SK-N-SH treated with all-trans-retinoic acid at 6 μM for 48 hours (cell line): ENCODE results near the gene TUBB4B.

Experiments used
- ATAC-seq: fragments of 200-7000 bp; cut with Tn5 transposase; 3 replicates; pipeline ENCODE4 v1.9.1; 2020; ENCODE audit warnings: mild to moderate bottlenecking, moderate library complexity
- ARNTL ChIP-seq: fragments of 450-650 bp; formaldehyde crosslinking; IDR thresholded peaks from 2 replicates; pipeline ENCODE4 v1.5.0; 2020; ENCODE audit warnings: low read depth, mild to moderate bottlenecking, moderate library complexity, borderline replicate concordance
- BACH2 ChIP-seq: fragments of 250-450 bp; sonication (Bioruptor Pico); IDR thresholded peaks from 2 replicates; pipeline ENCODE4 v1.9.0; 2021; ENCODE audit warnings: mild to moderate bottlenecking, borderline replicate concordance
- CREB5 ChIP-seq: fragments of 250-450 bp; sonication (Bioruptor Pico); IDR thresholded peaks from 2 replicates; pipeline ENCODE4 v1.5.1; 2020; ENCODE audit warnings: low read depth, mild to moderate bottlenecking, moderate library complexity
- CSRNP3 ChIP-seq: fragments of 250-450 bp; sonication (Bioruptor Pico); IDR thresholded peaks from 2 replicates; pipeline ENCODE4 v1.5.1; 2021; ENCODE audit warnings: mild to moderate bottlenecking, moderate library complexity
- ESRRG ChIP-seq: fragments of 250-450 bp; sonication (Bioruptor Pico); IDR thresholded peaks from 2 replicates; pipeline ENCODE4 v1.6.1; 2021; ENCODE audit warnings: mild to moderate bottlenecking
- GLIS3 ChIP-seq: fragments of 250-450 bp; sonication (Bioruptor Pico); IDR thresholded peaks from 2 replicates; pipeline ENCODE4 v1.5.0; 2020; ENCODE audit warnings: mild to moderate bottlenecking, moderate library complexity
- ISL1 ChIP-seq: fragments of 250-450 bp; sonication (Bioruptor Pico); IDR thresholded peaks from 2 replicates; pipeline ENCODE4 v2.1.2; 2022; ENCODE audit warnings: mild to moderate bottlenecking, moderate library complexity
- OSR1 ChIP-seq: fragments of 250-450 bp; sonication (Bioruptor Pico); IDR thresholded peaks from 2 replicates; pipeline ENCODE4 v1.8.0; 2022; ENCODE audit warnings: moderate library complexity, mild to moderate bottlenecking, inconsistent platforms
- PATZ1 ChIP-seq: fragments of 250-450 bp; sonication (Bioruptor Pico); IDR thresholded peaks from 2 replicates; pipeline ENCODE4 v1.8.0; 2020; ENCODE audit warnings: mild to moderate bottlenecking, moderate library complexity, borderline replicate concordance
- POU6F1 ChIP-seq: fragments of 250-450 bp; sonication (Bioruptor Pico); IDR thresholded peaks from 2 replicates; pipeline ENCODE4 v1.8.0; 2021; ENCODE audit warnings: low read depth, mild to moderate bottlenecking, moderate library complexity, borderline replicate concordance
- PPARA ChIP-seq: fragments of 250-450 bp; sonication (Bioruptor Pico); IDR thresholded peaks from 2 replicates; pipeline ENCODE4 v1.5.0; 2020; ENCODE audit warnings: mild to moderate bottlenecking, borderline replicate concordance
- RARB ChIP-seq: fragments of 250-450 bp; sonication (Bioruptor Pico); IDR thresholded peaks from 2 replicates; pipeline ENCODE4 v1.8.0; 2021; ENCODE audit warnings: mild to moderate bottlenecking, moderate library complexity
- SNAI2 ChIP-seq: fragments of 250-450 bp; sonication (Bioruptor Pico); IDR thresholded peaks from 2 replicates; pipeline ENCODE4 v1.5.0; 2020; ENCODE audit warnings: mild to moderate bottlenecking, moderate library complexity
- TOX ChIP-seq: fragments of 250-450 bp; sonication (Bioruptor Pico); IDR thresholded peaks from 2 replicates; pipeline ENCODE4 v1.8.0; 2021; ENCODE audit warnings: mild to moderate bottlenecking, moderate library complexity, borderline replicate concordance
- ZC3H10 ChIP-seq: fragments of 250-450 bp; sonication (Bioruptor Pico); IDR thresholded peaks from 2 replicates; pipeline ENCODE4 v1.5.1; 2021; ENCODE audit warnings: mild to moderate bottlenecking, moderate library complexity
- ZFP3 ChIP-seq: fragments of 250-450 bp; sonication (Bioruptor Pico); IDR thresholded peaks from 2 replicates; pipeline ENCODE4 v1.5.0; 2020; ENCODE audit warnings: mild to moderate bottlenecking, moderate library complexity
- ZFP30 ChIP-seq: fragments of 450-650 bp; formaldehyde crosslinking; IDR thresholded peaks from 2 replicates; pipeline ENCODE4 v1.5.0; 2022; ENCODE audit warnings: mild to moderate bottlenecking, moderate library complexity
- ZNF565 ChIP-seq: fragments of 450-650 bp; formaldehyde crosslinking; conservative IDR thresholded peaks from 2 replicates; pipeline ENCODE4 v1.5.0; 2020; ENCODE audit warnings: low read depth, mild to moderate bottlenecking, moderate library complexity
- ZNF8 ChIP-seq: fragments of 450-650 bp; formaldehyde crosslinking; IDR thresholded peaks from 2 replicates; pipeline ENCODE4 v1.5.0; 2020; ENCODE audit warnings: mild to moderate bottlenecking, moderate library complexity

TUBB4B gene

GRCh38 chr9:137234758-137235423, 6.2 kb upstream of the TUBB4B start:
- TF ChIP-seq ZFP30 (CRISPR knock-in tag) (no peak), PATZ1 (CRISPR knock-in tag) (no peak), ESRRG (no peak), ZFP3 (CRISPR knock-in tag) (no peak), ISL1 (CRISPR knock-in tag) (no peak), BACH2 (CRISPR knock-in tag) (no peak), ARNTL (CRISPR knock-in tag) (no peak), ZNF565 (CRISPR knock-in tag) (no peak)
- ATAC-seq = no peak

- no peak for ATAC-seq
- TF ChIP-seq OSR1 = no peak
- TF ChIP-seq BACH2 (CRISPR knock-in tag) = no peak
- no peak for TF ChIP-seq PATZ1 (CRISPR knock-in tag)
- no peak for TF ChIP-seq CSRNP3 (CRISPR knock-in tag)
- no peak for TF ChIP-seq ESRRG
- TF ChIP-seq TOX (CRISPR knock-in tag) = no peak
- TF ChIP-seq CREB5 (CRISPR knock-in tag) = no peak
- no peak for TF ChIP-seq ZFP3 (CRISPR knock-in tag)
- no peak for TF ChIP-seq ISL1 (CRISPR knock-in tag)
- no peak for TF ChIP-seq ARNTL (CRISPR knock-in tag)
- TF ChIP-seq PPARA (CRISPR knock-in tag) = no peak
- no peak for TF ChIP-seq GLIS3 (CRISPR knock-in tag)
- TF ChIP-seq POU6F1 (CRISPR knock-in tag) = no peak
- no peak for TF ChIP-seq ZFP30 (CRISPR knock-in tag)
- no peak for TF ChIP-seq RARB
- TF ChIP-seq ZC3H10 (CRISPR knock-in tag) = no peak
- TF ChIP-seq, all 23 proteins: peak for 0
Observed at GRCh38 chr9:137235424-137236237, 5.5 kb upstream of the TUBB4B start.

- TF ChIP-seq ZNF8 (CRISPR knock-in tag) (no peak), ZFP30 (CRISPR knock-in tag) (no peak), SNAI2 (CRISPR knock-in tag) (no peak), ZNF565 (CRISPR knock-in tag) (no peak), ZC3H10 (CRISPR knock-in tag) (no peak), PATZ1 (CRISPR knock-in tag) (peak; percentile 42; the same call in 1 of the 2 replicates)
- peak; percentile 65 for ATAC-seq
Observed at GRCh38 chr9:137236238-137236935, 4.7 kb upstream of the TUBB4B start.
